ENCODE measurements around the gene PNCK.
A peak's percentile ranks its signal among the peaks of the same experiment; 100 is the strongest.
"Not testable (repeated sequence)": the region's sequence is repeated elsewhere in the genome, so short reads cannot be mapped to it uniquely, and the experiment has no call there.

Gene PNCK

GRCh38 chrX:153673428-153674218 is at the start of gene PNCK:
Gene PNCK, minus strand, starts transcription at chrX:153673813. Its CDS starts 737 bp downstream, at chrX:153673076.
- DNase-seq = no peak

GRCh38 chrX:153722704-153723350 is 49.2 kb upstream of the PNCK start:
- DNase-seq = peak; percentile 82 to 94

- DNase-seq = no peak
These were observed 46.1 kb upstream of the PNCK start for GRCh38 chrX:153719701-153720100.

- DNase-seq = no peak
These were observed 45.6 kb upstream of the PNCK start for GRCh38 chrX:153719238-153719637.

- no peak for DNase-seq
These were observed 43.8 kb upstream of the PNCK start for GRCh38 chrX:153717445-153717844.

- no peak for DNase-seq
These were observed 40.6 kb upstream of the PNCK start for GRCh38 chrX:153714256-153714655.

- no peak for DNase-seq
These were observed 36.4 kb upstream of the PNCK start for GRCh38 chrX:153709726-153710674.

- peak; percentile 59 to 70 for DNase-seq
These were observed 34.8 kb upstream of the PNCK start for GRCh38 chrX:153708415-153708814.

- DNase-seq = no peak
These were observed 33.8 kb upstream of the PNCK start for GRCh38 chrX:153707406-153707805.

GRCh38 chrX:153706799-153707198 is 33.2 kb upstream of the PNCK start:
- DNase-seq = no peak

- DNase-seq = not testable (repeated sequence)
These were observed 31.9 kb upstream of the PNCK start for GRCh38 chrX:153705403-153706060.

- DNase-seq = not testable (repeated sequence)
These were observed 31.2 kb upstream of the PNCK start for GRCh38 chrX:153704631-153705402.

- no peak for DNase-seq
These were observed 30.5 kb upstream of the PNCK start for GRCh38 chrX:153704021-153704526.

GRCh38 chrX:153703036-153703370 is 29.4 kb upstream of the PNCK start:
- no peak for DNase-seq

- DNase-seq = no peak
These were observed 28.9 kb upstream of the PNCK start for GRCh38 chrX:153702336-153703035.

- DNase-seq = no peak
These were observed 28.1 kb upstream of the PNCK start for GRCh38 chrX:153701706-153702105.

- DNase-seq = no peak
These were observed 27.4 kb upstream of the PNCK start for GRCh38 chrX:153700967-153701366.

- DNase-seq = no peak
These were observed 26.8 kb upstream of the PNCK start for GRCh38 chrX:153700376-153700945.

- not testable (repeated sequence) for DNase-seq
These were observed 26.3 kb upstream of the PNCK start for GRCh38 chrX:153699784-153700371.

GRCh38 chrX:153699210-153699783 is 25.7 kb upstream of the PNCK start:
- not testable (repeated sequence) for DNase-seq

Data from inflammatory macrophage treated with lipopolysaccharide for 1 hour (primary cell).